T47D (cell line): ENCODE data around the gene CFAP74.

ENCODE experiments used
- DNase-seq, 2 experiments: peaks; one replicate each; pipeline versions ENCODE4 v3.0.0 to v3.0.0-alpha.2; 2011 to 2012; ENCODE audit warnings: low read depth in 1 of 2, low spot score in 1 of 2
- JUND ChIP-seq: IDR thresholded peaks from 2 replicates; pipeline ENCODE4 v1.6.1; 2012; ENCODE audit warnings: low read depth
- in situ Hi-C: cut with HindIII; loops from 2 replicates; pipeline ENCODE4 v1.10.0; 2016; ENCODE audit warnings: low sequenced_read_pairs, low pct_unique_long_range_greater_than_20kb

Gene CFAP74

GRCh38 chr1:1880617-1881312 lies 122.8 kb downstream of the CFAP74 start:
- no peak for TF ChIP-seq JUND
- no peak for DNase-seq
- in situ Hi-C loops: no loop called here

DNA sequence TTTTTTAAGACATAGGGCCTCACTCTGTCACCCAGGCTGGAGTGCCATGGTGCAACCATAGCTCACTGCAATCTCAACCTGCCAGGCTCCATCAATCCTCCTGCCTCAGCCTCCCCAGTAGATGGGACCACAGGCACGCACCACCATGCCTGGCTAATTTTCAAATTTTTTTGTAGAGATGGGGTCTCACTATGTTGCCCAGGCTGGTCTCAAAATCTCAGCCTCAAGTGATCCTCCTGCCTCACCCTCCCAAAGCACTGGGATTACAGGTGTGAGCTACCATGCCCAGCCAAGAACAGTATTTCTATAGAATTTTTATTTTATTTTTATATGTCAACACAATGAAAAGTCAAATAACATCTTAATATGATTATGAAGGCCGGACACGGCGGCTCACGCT lies 123.6 kb downstream of the CFAP74 start:
- in situ Hi-C loops: no loop called here
- DNase-seq: no peak
- no peak for TF ChIP-seq JUND

GRCh38 chr1:1877865-1878436 lies 125.6 kb downstream of the CFAP74 start:
- in situ Hi-C loops: no loop called here
- TF ChIP-seq JUND: no peak
- DNase-seq: no peak

DNA sequence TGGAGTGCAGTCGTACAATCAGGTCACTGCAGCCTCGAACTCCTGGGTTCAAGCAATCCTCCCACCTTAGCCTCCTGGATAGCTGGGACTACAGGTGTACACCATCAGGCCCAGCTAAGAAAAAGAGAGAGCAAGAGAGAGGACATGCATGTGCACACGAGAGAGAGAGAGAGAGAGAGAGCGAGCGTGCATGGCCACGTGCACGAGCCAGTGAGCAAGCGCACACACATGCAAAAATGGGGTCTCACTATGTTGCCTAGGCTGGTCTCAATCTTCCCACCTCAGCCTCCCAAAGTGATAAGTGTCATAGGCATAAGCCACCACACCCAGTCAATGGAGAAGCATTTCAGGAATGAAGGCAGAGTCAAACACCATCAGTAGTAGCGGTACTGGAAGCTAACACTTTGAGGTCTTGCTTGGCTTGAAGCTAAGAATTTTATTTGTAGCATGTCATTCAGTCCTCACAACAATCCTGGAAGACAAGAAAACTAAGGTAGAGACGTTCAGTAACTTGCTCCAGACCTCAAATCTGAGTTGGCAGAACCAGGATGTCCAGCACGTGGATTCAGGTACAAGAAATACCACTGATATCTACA lies 127.2 kb downstream of the CFAP74 start:
- no peak for DNase-seq
- TF ChIP-seq JUND: no peak
- in situ Hi-C loops: no loop called here

- no peak for TF ChIP-seq JUND
- in situ Hi-C loops: no loop called here
- DNase-seq: no peak
Observed at GRCh38 chr1:1875932-1876331, 127.7 kb downstream of the CFAP74 start.

DNA sequence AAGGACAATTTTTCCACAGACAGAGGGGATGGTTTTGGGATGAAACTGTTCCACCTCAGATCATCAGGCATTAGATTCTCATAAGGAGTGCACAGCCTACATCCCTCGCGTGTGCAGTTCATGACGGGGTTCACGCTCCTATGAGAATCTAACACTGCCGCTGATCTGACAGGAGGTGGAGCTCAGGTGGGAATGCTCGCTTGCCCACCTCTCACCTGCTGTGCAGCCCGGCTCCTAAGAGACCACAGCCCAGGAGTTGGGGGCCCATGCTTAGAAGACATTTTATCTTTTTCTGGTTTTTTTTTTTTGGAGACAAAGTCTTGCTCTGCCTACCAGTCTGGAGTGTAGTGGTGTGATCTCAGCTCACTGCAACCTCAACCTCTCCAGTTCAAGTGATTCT lies 128.7 kb downstream of the CFAP74 start:
- DNase-seq: no peak
- in situ Hi-C loops: no loop called here
- no peak for TF ChIP-seq JUND

GRCh38 chr1:1873186-1873585 lies 130.4 kb downstream of the CFAP74 start:
- TF ChIP-seq JUND: no peak
- in situ Hi-C loops: no loop called here
- DNase-seq: peak in 1 of 2 experiments; percentile 29

DNA sequence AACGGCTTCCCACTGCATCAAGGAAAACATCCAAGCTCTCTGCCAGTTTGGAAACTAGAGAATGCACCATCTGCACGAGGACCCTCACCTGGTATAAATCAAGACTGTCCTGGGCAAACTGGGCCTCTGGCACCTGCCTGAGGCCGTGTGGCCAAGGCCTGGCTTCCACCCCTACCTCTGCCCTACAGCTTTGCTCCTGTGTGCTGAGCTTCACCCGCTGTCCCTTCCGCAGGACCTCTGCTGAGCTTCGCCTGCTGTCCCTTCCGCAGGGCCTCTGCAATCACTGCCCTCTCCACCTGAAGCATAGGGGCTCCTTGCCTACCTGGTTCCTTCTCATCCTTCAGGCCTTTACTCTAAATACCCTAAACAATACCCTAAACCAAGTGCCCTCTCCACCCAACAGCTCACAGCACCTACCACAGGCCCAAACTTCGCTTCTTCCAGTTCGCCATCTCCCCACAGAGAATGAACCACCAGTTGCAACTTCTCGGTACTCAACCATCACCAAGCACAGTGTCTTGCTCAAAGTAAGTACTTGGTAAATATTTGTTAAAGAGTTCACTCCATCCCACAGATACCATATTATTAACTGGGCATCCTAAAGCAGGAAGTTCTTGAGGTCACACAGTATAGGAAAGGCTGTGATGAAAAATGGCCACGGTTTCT lies 131.1 kb downstream of the CFAP74 start:
- DNase-seq: no peak
- no peak for TF ChIP-seq JUND
- in situ Hi-C loops: no loop called here
